CD4-positive, alpha-beta T cell treated with Interleukin-6 at 100 ng/mL for 8 hours (primary cell): ENCODE results near the gene GPATCH4.
A peak's percentile ranks its signal among the peaks of the same experiment; 100 is the strongest.
"Not testable (repeated sequence)": the region's sequence is repeated elsewhere in the genome, so short reads cannot be mapped to it uniquely, and the experiment has no call there.

Experiments used
- DNase-seq: peaks from one replicate; pipeline ENCODE4 v3.0.0-alpha.2; 2020; ENCODE audit warnings: mixed read lengths, low spot score

The GPATCH4 gene

DNA sequence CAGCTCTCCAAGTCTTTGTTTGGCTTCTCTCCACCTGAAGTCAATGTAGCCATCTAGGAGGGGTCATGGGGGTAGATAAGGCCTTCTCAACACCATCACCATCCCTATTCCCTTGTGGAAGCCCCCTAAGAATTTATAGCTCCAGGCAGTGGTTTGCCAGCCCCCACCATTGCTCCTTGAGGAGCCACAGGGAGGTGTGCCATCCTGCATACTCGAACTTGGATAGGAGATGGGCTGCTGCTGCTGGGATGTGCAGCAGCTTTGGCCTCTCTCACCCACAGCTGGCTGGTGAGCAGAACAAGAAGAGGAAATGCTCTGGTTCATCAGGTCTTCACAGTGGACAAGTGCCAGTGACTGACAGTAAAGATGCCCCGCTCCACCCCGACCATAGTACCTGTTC lies 4.9 kb downstream of the GPATCH4 start:
- DNase-seq, result no peak

- no peak for DNase-seq
These were observed 6.3 kb downstream of the GPATCH4 start for GRCh38 chr1:156595016-156595415.

GRCh38 chr1:156594190-156594589 lies 7.1 kb downstream of the GPATCH4 start:
- no peak for DNase-seq

- DNase-seq, result no peak
These were observed 7.7 kb downstream of the GPATCH4 start for GRCh38 chr1:156593661-156593989.

GRCh38 chr1:156592910-156593660 lies 8.2 kb downstream of the GPATCH4 start:
- no peak for DNase-seq

DNA sequence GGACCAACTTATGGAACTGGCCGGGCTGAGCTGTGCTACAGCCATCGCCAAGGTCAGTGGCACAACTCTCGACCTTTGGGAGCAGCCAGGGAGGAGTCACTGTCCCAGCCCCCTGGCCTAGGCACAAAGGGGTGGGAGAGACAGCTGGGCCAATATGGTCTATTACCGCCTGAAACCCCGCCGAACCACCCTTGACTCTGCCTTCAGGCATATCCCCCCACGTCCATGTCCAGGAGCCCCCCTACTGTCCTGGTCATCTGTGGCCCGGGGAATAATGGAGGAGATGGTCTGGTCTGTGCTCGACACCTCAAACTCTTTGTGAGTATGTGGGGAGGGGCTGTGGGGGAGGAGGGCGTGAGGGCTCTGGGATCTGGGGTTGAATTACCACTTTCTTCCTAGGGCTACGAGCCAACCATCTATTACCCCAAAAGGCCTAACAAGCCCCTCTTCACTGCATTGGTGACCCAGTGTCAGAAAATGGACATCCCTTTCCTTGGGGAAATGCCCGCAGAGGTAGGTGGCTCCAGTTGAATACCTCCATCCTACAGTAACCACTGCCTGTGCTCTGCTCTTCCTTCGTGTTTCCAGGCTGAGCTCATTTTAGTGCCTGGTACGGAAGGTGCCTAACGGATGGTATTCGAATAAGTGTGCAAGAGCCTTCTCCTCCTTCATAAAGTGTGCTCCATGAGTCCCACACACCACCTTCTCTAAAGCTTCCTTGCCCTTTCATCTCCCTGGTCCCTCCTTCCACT lies 8.9 kb downstream of the GPATCH4 start:
- no peak for DNase-seq

- peak; percentile 65 for DNase-seq
These were observed 9.7 kb downstream of the GPATCH4 start, which contains the start of gene NAXE for GRCh38 chr1:156591432-156592157. Gene NAXE (plus strand): TSS chr1:156591776. CDS start chr1:156591805, 29 bp downstream.

GRCh38 chr1:156591181-156591431 lies 10.2 kb downstream of the GPATCH4 start:
- DNase-seq, result no peak

- no peak for DNase-seq
These were observed 10.7 kb downstream of the GPATCH4 start for GRCh38 chr1:156590326-156591180.

GRCh38 chr1:156589546-156589945 lies 11.7 kb downstream of the GPATCH4 start:
- DNase-seq, result no peak

DNA sequence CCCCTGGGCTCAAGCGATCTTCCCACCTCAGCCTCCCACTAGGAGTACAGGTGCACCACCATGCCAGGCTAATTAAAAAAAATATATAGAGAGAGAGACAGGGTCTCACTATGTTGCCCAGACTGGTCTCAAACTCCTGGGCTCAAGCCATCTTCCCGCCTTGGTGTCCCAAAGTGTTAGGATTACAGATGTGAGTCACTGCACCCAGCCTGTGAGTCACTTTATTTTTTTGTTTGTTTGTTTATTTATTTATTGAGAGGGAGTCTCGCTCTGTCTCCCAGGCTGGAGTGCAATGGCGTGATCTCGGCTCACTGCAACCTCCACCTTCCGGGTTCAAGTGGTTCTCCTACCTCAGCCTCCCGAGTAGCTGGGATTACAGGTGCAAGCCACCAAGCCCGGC lies 13.4 kb downstream of the GPATCH4 start:
- not testable (repeated sequence) for DNase-seq

GRCh38 chr1:156586892-156587477 lies 14.3 kb downstream of the GPATCH4 start:
- DNase-seq, result no peak

DNA sequence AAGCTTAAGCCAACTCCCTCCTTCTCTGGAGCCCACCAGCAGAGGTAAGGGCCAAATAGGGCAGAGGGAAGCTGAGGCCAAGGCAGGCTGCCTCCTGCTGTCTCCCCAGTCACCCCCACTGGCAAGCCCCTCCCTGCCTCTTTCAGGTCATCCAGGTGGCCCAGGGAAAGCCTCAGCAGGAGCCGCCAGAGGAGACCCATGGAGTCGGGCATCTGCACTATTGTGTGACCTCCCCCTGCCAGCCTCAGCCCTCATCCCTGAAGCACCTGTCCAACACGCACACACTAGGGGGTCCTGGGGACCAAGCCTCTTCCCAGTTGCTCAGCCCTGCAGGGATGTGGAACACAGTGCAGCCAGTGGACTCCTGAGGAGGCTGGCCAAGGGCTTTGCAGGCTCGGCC lies 15.0 kb downstream of the GPATCH4 start:
- DNase-seq, result no peak

GRCh38 chr1:156584813-156585212 lies 16.5 kb downstream of the GPATCH4 start:
- no peak for DNase-seq

DNA sequence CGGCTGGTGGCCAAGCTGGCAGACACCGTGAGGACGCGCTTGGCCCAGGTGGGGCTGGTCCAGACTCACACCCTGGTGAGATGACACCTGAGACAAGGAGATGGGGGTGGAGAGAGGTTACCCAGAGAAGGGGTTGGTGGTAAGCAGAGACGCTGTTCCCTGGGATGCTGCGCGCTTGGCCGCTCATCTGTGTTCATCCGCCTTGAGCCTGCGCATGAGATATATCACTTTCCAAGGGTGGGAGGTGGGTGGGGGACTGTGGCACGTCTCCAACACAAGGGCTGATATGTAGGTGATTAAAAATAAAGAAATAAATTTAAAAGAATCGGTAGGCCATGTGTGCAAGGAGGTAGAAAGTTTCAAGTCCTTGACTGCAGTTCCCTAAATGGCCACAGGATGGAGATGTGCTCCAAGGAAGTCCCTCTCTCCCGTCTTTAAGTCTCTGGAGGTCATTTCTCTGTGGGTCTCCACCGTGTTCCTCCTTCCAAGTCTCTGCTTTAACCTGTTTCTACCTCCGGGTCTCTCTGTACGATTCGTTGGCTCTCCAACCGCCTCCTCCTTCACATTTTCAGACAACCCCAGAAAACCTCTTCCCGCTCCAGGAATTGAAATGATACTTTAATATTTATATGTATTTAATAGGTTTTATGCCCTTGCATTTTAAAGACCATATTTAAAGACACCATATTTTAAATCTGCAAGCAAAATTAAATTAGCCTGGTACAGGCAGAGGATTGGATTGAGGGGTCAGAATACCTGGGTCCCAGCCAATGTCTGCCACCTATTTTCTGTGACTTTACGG lies 17.3 kb downstream of the GPATCH4 start:
- DNase-seq, result peak; percentile 76

GRCh38 chr1:156582388-156583017 lies 18.8 kb downstream of the GPATCH4 start:
- DNase-seq, result no peak

GRCh38 chr1:156581661-156582387 lies 19.5 kb downstream of the GPATCH4 start:
- DNase-seq, result no peak

GRCh38 chr1:156579472-156579871 lies 21.8 kb downstream of the GPATCH4 start, which contains the start of gene TTC24:
Gene TTC24 (plus strand): TSS chr1:156579723. CDS start chr1:156581365, 1,642 bp downstream.
- no peak for DNase-seq

DNA sequence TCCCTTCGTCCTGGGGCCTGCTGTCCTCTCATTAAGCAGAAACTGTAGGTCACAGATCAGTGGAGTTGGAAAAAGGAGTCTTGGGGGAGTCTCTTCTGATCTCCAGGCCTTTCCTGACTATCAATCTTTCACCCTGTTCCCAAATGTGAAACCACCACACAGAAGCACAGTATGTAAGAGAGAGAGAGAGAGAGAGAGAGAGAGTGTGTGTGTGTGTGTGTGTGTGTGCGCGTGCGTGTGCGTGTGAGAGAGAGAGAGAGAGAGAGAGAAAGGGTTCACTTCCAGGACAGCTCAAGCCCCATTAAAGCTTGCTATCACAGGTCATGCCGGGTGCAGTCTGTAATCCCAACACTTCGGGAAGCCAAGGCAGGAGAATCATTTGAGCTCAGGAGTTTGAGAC lies 23.2 kb downstream of the GPATCH4 start:
- DNase-seq, result no peak

GRCh38 chr1:156577550-156577949 lies 23.7 kb downstream of the GPATCH4 start:
- no peak for DNase-seq
